ENCODE measurements around the gene ZFYVE16. TPM values are rescaled to one million over a fixed set of nuclear protein-coding genes. Genes with fewer than 3 reads are reported as not detected.

ZFYVE16 gene
- polyA plus RNA-seq, 2 of the 4 experiments (the other 2 are of a cell fraction): 16.4 to 26.2 TPM

DNA sequence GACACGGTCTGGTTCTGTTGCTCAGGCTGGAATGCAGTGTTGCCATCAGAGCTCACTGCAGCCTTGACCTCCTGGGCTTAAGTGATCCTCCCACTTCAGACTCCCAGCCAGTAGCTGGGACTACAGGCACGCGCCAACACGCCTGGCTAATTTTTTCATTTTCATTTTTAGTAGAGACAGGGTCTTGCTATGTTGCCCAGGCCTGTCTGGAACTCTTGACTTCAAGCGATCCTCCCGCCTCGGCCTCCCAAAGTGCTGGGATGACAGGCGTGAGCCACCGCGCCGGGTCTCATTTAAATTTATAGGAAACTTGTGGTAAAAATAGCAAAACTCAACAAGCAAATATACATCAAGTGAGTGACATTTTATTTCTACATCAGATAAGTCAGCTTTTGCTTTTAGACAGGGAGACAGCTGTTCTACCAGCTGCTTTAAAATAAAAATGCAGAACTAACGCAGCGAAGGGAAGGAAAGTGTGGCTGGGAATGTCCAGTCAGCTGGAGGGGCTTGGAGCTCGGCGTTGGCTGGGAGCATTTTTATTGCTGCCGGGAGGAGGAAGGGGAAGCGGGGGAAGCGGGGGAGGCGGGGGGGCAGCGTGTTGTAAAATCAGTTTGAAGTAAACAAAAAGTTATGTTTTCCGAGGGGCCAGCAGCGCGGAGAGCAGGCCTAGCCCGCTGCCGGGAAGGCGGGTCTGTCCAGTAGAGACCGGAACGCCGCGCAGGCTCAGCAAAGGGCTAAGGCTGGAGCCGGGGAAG, 707 bp upstream of the ZFYVE16 start:
- FAIRE-seq: no peak
- Histone ChIP-seq H3K4me3 (peak overlapping the region; percentile 78), H3K27ac (peak overlapping the region; percentile 92 to 97), H3K4me2 (peak overlapping the region; percentile 75), H3K9me3 (no peaks in the 10 kb centered on the region), H3K4me1 (peaks cover 17% of the 10 kb centered on the region)
- CTCF ChIA-PET: interaction anchor here (1.2 to 1.3 kb wide), 2 partner anchors 20 to 36 kb away, joined by 3 to 4 read pairs; no protein-coding TSS in a partner anchor
- WGBS (ENCODE audit: missing lambda C conversion rate): 35% methylated on average over 29 of the region's 31 CpGs
- no peak for TF ChIP-seq ZNF302 (CRISPR knock-in tag; IDR thresholded peaks at IDR 0.05)
- TF ChIP-seq HOXB13 (CRISPR knock-in tag; IDR thresholded peaks at IDR 0.05; ENCODE audit: low read depth): no peak
- no peak for TF ChIP-seq JUN (IDR thresholded peaks at IDR 0.05)
- TF ChIP-seq FOSL2 (IDR thresholded peaks at IDR 0.05): no peak
- TF ChIP-seq FOSL2 (CRISPR knock-in tag; IDR thresholded peaks at IDR 0.05): 0 out of 2 replicates have a peak, but pooled peaks have one; percentile 6
- ATAC-seq: peak; percentile 73 to 83; a peak in 5 of 6 replicates
- DNase-seq (ENCODE audit: low read depth in 1 of 2, low spot score in 1 of 2): peak in 1 of 2 experiments; percentile 6
- POLR2A ChIA-PET: interaction anchor here (0.6 to 1.6 kb wide), 3 partner anchors 181 to 1169 kb away, joined by 3 to 6 read pairs (median 4); no protein-coding TSS in a partner anchor

GRCh38 chr5:80408484-80409366, 861 bp downstream of the ZFYVE16 start:
- ATAC-seq (peak in 1 of 2 experiments; percentile 89; a peak in 4 of 6 replicates), FAIRE-seq (no peak), DNase-seq (ENCODE audit: low read depth in 1 of 2, low spot score in 1 of 2) (peak; percentile 67 to 70)
- Histone ChIP-seq H3K27ac (peak overlapping the region; percentile 92 to 97), H3K4me2 (peak overlapping the region; percentile 91), H3K4me1 (peaks cover 19% of the 10 kb centered on the region), H3K9me3 (no peaks in the 10 kb centered on the region), H3K4me3 (peak overlapping the region; percentile 78)
- POLR2A ChIA-PET: interaction anchor here (0.6 to 1.6 kb wide), 2 partner anchors 10 to 247 kb away, joined by 3 to 4 read pairs; no protein-coding TSS in a partner anchor
- 2% methylated on average over 24 of the region's 24 CpGs for WGBS (ENCODE audit: missing lambda C conversion rate)
- no peak for TF ChIP-seq NPAS2 (CRISPR knock-in tag; IDR thresholded peaks at IDR 0.05; ENCODE audit: borderline replicate concordance)
- no peak for TF ChIP-seq CBX2 (IDR thresholded peaks at IDR 0.05; ENCODE audit: borderline replicate concordance, low read depth)
- no peak for TF ChIP-seq ZC3H11A (IDR thresholded peaks at IDR 0.05)
- TF ChIP-seq HOXB13 (CRISPR knock-in tag; IDR thresholded peaks at IDR 0.05; ENCODE audit: low read depth): no peak
- no peak for TF ChIP-seq ZSCAN20 (CRISPR knock-in tag; IDR thresholded peaks at IDR 0.05)
- TF ChIP-seq POLR2A (IDR thresholded peaks at IDR 0.05; ENCODE audit: low read length): no peak
- TF ChIP-seq, protein P1, sequence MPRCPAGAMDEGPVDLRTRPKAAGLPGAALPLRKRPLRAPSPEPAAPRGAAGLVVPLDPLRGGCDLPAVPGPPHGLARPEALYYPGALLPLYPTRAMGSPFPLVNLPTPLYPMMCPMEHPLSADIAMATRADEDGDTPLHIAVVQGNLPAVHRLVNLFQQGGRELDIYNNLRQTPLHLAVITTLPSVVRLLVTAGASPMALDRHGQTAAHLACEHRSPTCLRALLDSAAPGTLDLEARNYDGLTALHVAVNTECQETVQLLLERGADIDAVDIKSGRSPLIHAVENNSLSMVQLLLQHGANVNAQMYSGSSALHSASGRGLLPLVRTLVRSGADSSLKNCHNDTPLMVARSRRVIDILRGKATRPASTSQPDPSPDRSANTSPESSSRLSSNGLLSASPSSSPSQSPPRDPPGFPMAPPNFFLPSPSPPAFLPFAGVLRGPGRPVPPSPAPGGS (IDR thresholded peaks at IDR 0.05): no peak
- TF ChIP-seq, protein P2, sequence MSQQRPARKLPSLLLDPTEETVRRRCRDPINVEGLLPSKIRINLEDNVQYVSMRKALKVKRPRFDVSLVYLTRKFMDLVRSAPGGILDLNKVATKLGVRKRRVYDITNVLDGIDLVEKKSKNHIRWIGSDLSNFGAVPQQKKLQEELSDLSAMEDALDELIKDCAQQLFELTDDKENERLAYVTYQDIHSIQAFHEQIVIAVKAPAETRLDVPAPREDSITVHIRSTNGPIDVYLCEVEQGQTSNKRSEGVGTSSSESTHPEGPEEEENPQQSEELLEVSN (IDR thresholded peaks at IDR 0.05; ENCODE audit: borderline replicate concordance, low read depth): no peak
- TF ChIP-seq EHMT2 (IDR thresholded peaks at IDR 0.05; ENCODE audit: low read depth): no peak
- no peak for TF ChIP-seq HEYL (CRISPR knock-in tag; IDR thresholded peaks at IDR 0.05)
- no peak for TF ChIP-seq NFE2L2 (conservative IDR thresholded peaks at IDR 0.05; ENCODE audit: low read length)
- TF ChIP-seq HOXA7 (CRISPR knock-in tag; IDR thresholded peaks at IDR 0.05): no peak
- CTCF ChIA-PET: interaction anchor here (0.6 to 1.3 kb wide), 3 partner anchors 21 to 63 kb away, joined by 3 to 4 read pairs (median 3); no protein-coding TSS in a partner anchor

GRCh38 chr5:80409367-80409966, 1.6 kb downstream of the ZFYVE16 start:
- ChIA-PET CTCF (interaction anchor here (0.6 kb wide), 1 partner anchor 117 kb away, joined by 3 read pairs; no protein-coding TSS in a partner anchor), POLR2A (no interaction called here)
- no peak for TF ChIP-seq GATA3 (IDR thresholded peaks at IDR 0.05; ENCODE audit: borderline replicate concordance)
- TF ChIP-seq CHD4 (IDR thresholded peaks at IDR 0.05; ENCODE audit: borderline replicate concordance): no peak
- no peak for TF ChIP-seq ELK1 (IDR thresholded peaks at IDR 0.05; ENCODE audit: low read depth, low read length)
- TF ChIP-seq CEBPB (IDR thresholded peaks at IDR 0.05): no peak
- no peak for TF ChIP-seq JUN (IDR thresholded peaks at IDR 0.05)
- TF ChIP-seq NR3C1 (IDR thresholded peaks at IDR 0.05): no peak
- TF ChIP-seq HOXB5 (CRISPR knock-in tag; IDR thresholded peaks at IDR 0.05): no peak
- TF ChIP-seq HEYL (CRISPR knock-in tag; IDR thresholded peaks at IDR 0.05): no peak
- no peak for TF ChIP-seq KDM1A (IDR thresholded peaks at IDR 0.05; ENCODE audit: low read depth)
- no peak for TF ChIP-seq EP300 (IDR thresholded peaks at IDR 0.05)
- no peak for TF ChIP-seq ESRRA (IDR thresholded peaks at IDR 0.05; ENCODE audit: borderline replicate concordance, low read length)
- H3K27ac ChIP-seq: peak overlapping the region in 1 of 2 experiments; percentile 50; a peak in 1 of 6 replicates
- peaks cover 25% of the 10 kb centered on the region for H3K4me1 ChIP-seq
- no peaks in the 10 kb centered on the region for H3K9me3 ChIP-seq
- WGBS (ENCODE audit: missing lambda C conversion rate): 68% methylated on average over 6 of the region's 6 CpGs
- H3K4me2 ChIP-seq: peak overlapping the region; percentile 91
- peak overlapping the region; percentile 78 for H3K4me3 ChIP-seq
- FAIRE-seq (no peak), ATAC-seq (no peak), DNase-seq (ENCODE audit: low read depth in 1 of 2, low spot score in 1 of 2) (peak in 1 of 2 experiments; percentile 3)
